Peyer's patch (tissue), 4 donors: Measurements from ENCODE around the gene TBXAS1. TPM values are rescaled to one million over a fixed set of nuclear protein-coding genes. Genes with fewer than 3 reads are reported as not detected.

ENCODE experiments used
- DNase-seq, 3 donors: peaks; one replicate each; pipeline ENCODE4 v3.0.0-alpha.2; 2017 to 2019
- H3K27ac ChIP-seq, 4 donors: fragments of 200-600 bp; sonication (generic); one replicate each; pipeline ENCODE4 v1.5.1; 2016 to 2019
- H3K27me3 ChIP-seq, 2 donors: fragments of 200-600 bp; sonication (generic); one replicate each; pipeline ENCODE4 v1.5.1; 2019
- H3K36me3 ChIP-seq, 3 donors: fragments of 200-600 bp; sonication (generic); one replicate each; pipeline ENCODE4 v1.5.1; 2016 to 2019
- H3K4me1 ChIP-seq, 4 donors: fragments of 200-600 bp; sonication (generic); one replicate each; pipeline ENCODE4 v1.5.1; 2016 to 2019
- H3K4me3 ChIP-seq, 4 donors: fragments of 200-600 bp; sonication (generic); 1 replicate in 3 of 4; 2 replicates in 1 of 4; pipeline ENCODE4 v1.5.1; 2016 to 2019; ENCODE audit warnings: mild to moderate bottlenecking in 1 of 4
- H3K9me3 ChIP-seq, 4 donors: fragments of 200-600 bp; sonication (generic); one replicate each; pipeline ENCODE4 v1.5.1; 2016 to 2019; ENCODE audit warnings: mild to moderate bottlenecking in 1 of 4
- POLR2A ChIP-seq, 2 donors: fragments of 450-650 bp; IDR thresholded peaks; one replicate each; pipeline ENCODE4 v1.5.1; 2017; ENCODE audit warnings: antibody characterized with exemption in 2 of 2, mild to moderate bottlenecking in 2 of 2, moderate library complexity in 2 of 2
- total RNA-seq, 4 donors: library from RNA; depleted of rRNA; stranded (reverse); fragments of >200 nt; gene quantifications; one replicate each; pipeline ENCODE4 v1.1.0, GENCODE V29; 2016
- TF ChIP-seq, protein P1 (sequence below), 6 experiments: fragments of 450-650 bp in 4 of 6; fragments of 200-600 bp in 2 of 6; sonication (generic) in 1 of 6; IDR thresholded peaks; one replicate each; pipeline ENCODE4 v1.5.1; 2017 to 2019; ENCODE audit warnings: antibody characterized with exemption in 6 of 6, mild to moderate bottlenecking in 3 of 6, moderate library complexity in 1 of 6

Gene TBXAS1
- total RNA-seq, 4 donors from 2014 or later: 11.2 to 227 (median 33.9) TPM

DNA sequence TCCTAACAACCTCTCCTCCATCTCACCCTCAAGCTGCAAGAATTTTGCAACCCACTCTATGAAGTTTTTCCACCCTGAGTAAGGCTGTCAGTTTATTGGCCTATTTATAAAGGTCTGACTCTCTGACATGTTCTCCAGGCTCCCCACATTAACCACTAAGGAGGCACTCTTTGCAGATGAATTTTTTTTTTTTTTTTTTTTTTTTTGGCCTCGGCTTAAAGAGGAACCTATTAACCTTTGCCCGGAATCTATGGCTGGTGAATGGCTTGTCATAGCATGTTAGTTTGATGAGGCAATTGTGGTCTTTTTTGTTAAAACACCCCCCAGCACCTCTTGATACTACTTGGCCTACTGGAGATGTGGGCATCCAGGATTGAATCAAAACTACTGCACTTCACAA is 57.1 kb downstream of the TBXAS1 start:
- TF ChIP-seq, protein P1, sequence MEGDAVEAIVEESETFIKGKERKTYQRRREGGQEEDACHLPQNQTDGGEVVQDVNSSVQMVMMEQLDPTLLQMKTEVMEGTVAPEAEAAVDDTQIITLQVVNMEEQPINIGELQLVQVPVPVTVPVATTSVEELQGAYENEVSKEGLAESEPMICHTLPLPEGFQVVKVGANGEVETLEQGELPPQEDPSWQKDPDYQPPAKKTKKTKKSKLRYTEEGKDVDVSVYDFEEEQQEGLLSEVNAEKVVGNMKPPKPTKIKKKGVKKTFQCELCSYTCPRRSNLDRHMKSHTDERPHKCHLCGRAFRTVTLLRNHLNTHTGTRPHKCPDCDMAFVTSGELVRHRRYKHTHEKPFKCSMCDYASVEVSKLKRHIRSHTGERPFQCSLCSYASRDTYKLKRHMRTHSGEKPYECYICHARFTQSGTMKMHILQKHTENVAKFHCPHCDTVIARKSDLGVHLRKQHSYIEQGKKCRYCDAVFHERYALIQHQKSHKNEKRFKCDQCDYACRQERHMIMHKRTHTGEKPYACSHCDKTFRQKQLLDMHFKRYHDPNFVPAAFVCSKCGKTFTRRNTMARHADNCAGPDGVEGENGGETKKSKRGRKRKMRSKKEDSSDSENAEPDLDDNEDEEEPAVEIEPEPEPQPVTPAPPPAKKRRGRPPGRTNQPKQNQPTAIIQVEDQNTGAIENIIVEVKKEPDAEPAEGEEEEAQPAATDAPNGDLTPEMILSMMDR (IDR thresholded peaks at IDR 0.05): no peak
- TF ChIP-seq POLR2A (IDR thresholded peaks at IDR 0.05): no peak
- no peak overlapping the region for H3K4me3 ChIP-seq
- no peaks in the 10 kb centered on the region for H3K36me3 ChIP-seq
- H3K9me3 ChIP-seq: no peaks in the 10 kb centered on the region
- no peaks in the 10 kb centered on the region for H3K27me3 ChIP-seq
- H3K4me1 ChIP-seq: no peaks in the 10 kb centered on the region
- no peak overlapping the region for H3K27ac ChIP-seq
- DNase-seq: no peak

DNA sequence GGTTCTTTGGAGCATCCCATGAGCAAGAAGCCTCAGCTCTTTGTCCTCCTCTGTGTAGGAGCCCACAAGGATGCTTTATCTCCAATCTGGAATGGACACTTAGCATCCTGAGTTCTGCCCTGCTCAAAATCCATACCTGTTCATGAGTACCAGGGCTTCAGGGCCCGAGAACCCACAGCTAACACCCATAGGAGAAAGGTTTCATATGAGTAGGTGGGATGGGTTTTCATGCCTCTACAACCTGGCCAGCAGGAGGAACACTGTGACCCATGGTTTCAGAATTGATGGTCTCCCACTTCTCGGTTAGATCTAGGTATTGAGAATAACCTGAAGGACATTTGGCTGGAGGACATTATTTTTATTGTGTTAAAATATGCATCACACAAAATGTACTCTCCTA is 57.8 kb downstream of the TBXAS1 start:
- DNase-seq: no peak
- no peak overlapping the region for H3K27ac ChIP-seq
- H3K36me3 ChIP-seq: no peaks in the 10 kb centered on the region
- TF ChIP-seq, protein P1 (IDR thresholded peaks at IDR 0.05): no peak
- TF ChIP-seq POLR2A (IDR thresholded peaks at IDR 0.05): no peak
- H3K27me3 ChIP-seq: no peaks in the 10 kb centered on the region
- H3K4me3 ChIP-seq: no peak overlapping the region
- H3K4me1 ChIP-seq: no peaks in the 10 kb centered on the region
- H3K9me3 ChIP-seq: no peaks in the 10 kb centered on the region

DNA sequence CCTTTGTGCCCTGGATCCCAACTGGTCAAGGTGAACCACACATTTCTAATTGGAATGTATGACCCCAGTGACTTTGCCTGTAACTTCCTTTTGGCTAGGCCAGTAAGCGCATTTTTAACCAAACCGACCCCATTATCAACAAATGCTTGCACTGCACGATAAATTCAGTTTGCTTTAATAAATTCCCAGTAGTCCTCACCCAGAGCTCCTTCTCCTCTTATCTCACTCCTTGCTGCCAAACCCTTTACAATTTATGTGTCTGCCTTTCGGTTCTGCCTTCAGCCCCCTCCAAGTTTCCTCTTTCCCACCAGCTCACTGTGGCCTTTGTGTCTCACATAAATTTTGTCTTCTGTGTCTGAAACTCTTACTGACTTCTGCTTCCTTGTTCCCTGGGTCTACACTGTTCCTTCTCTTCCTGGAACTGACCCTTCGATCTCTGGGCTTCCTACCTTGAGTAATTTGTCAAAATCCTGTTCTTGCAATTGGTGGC is 59.0 kb downstream of the TBXAS1 start:
- Histone ChIP-seq H3K27me3 (no peaks in the 10 kb centered on the region), H3K4me1 (no peaks in the 10 kb centered on the region), H3K9me3 (no peaks in the 10 kb centered on the region), H3K4me3 (no peak overlapping the region), H3K27ac (no peak overlapping the region), H3K36me3 (no peaks in the 10 kb centered on the region)
- no peak for TF ChIP-seq POLR2A (IDR thresholded peaks at IDR 0.05)
- TF ChIP-seq, protein P1 (IDR thresholded peaks at IDR 0.05): no peak
- no peak for DNase-seq

DNA sequence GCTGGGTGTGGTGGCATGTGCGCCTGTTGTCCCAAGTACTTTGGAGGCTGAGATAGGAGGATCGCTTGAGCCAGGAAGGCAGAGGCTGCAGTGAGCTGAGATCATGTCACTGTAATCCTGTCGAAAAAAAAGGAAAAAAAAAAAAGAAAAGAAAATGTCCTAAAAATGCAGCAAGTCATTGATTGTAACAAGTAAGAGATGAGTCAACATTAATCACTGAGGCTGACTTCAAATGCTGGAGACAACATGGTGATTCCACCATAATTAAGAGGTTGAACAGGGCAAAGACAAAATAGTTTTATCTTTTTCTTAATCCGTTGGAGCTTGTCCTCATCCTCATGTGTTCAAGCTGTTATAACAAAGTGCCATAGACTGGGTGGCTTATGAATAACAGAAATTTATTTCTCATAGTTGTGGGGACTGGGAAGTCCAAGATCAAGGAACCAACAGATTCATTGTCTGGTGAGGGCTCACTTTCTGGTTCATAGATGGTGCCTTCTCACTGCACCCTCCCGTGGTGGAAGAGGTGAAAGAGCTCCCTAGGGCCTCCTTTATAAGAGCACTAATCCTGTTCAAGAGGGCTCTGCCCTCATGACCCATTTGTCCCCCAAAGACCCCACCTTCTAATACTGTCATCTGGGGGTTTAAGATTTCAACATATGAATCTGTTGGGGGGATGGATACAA is 60.3 kb downstream of the TBXAS1 start:
- Histone ChIP-seq H3K4me3 (no peak overlapping the region), H3K27me3 (no peaks in the 10 kb centered on the region), H3K9me3 (no peaks in the 10 kb centered on the region), H3K4me1 (no peaks in the 10 kb centered on the region), H3K27ac (no peak overlapping the region), H3K36me3 (no peaks in the 10 kb centered on the region)
- TF ChIP-seq POLR2A (IDR thresholded peaks at IDR 0.05): no peak
- TF ChIP-seq, protein P1 (IDR thresholded peaks at IDR 0.05): no peak
- DNase-seq: no peak

DNA sequence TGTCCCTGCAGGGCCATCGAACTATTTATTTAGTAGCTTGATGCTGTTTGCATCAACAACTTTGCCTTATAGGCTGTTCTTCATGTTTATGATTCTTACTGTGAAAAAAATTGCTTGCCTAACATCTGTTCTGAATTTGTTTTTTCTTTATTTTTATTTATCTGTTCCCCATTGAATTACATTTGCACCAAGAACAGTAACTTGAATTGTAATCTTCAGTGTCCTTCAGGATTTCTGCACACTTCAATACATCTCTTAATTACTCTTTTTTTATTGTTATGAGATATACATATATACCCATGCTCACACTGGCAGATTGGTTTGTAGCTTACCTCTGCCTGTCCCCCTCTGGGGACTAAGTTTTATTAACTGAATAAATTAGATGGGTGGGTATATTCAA is 64.4 kb downstream of the TBXAS1 start:
- Histone ChIP-seq H3K4me3 (no peak overlapping the region), H3K27me3 (no peaks in the 10 kb centered on the region), H3K36me3 (no peaks in the 10 kb centered on the region), H3K4me1 (no peaks in the 10 kb centered on the region), H3K9me3 (no peaks in the 10 kb centered on the region), H3K27ac (no peak overlapping the region)
- no peak for DNase-seq
- no peak for TF ChIP-seq POLR2A (IDR thresholded peaks at IDR 0.05)
- TF ChIP-seq, protein P1 (IDR thresholded peaks at IDR 0.05): no peak
